Lower leg skin (tissue), 3 donors: ENCODE data around the gene S100Z.

Experiments
- CTCF ChIP-seq, 3 donors: fragments of 450-650 bp; IDR thresholded peaks; one replicate each; pipeline ENCODE4 v1.5.1; 2016; ENCODE audit warnings: antibody characterized with exemption in 3 of 3, mild to moderate bottlenecking in 3 of 3, moderate library complexity in 2 of 3
- POLR2A ChIP-seq, 2 donors: fragments of 450-650 bp; IDR thresholded peaks; one replicate each; pipeline ENCODE4 v1.6.1; 2016 to 2017; ENCODE audit warnings: antibody characterized with exemption in 2 of 2, mild to moderate bottlenecking in 1 of 2, moderate library complexity in 1 of 2

GRCh38 chr5:76849419-76850291 is at the start of gene S100Z:
- TF ChIP-seq CTCF (IDR thresholded peaks at IDR 0.05) (no peak), POLR2A (IDR thresholded peaks at IDR 0.05) (no peak)
